Smooth muscle cell (in vitro differentiated cells): ENCODE data around the gene RABGAP1L. TPM values are rescaled to one million over a fixed set of nuclear protein-coding genes. Genes with fewer than 3 reads are reported as not detected.

ENCODE experiments used
- DNase-seq: peaks from one replicate; lab custom pipeline; 2025; ENCODE audit not compliant: unreplicated experiment; lab: John Stamatoyannopoulos, UW
- H2AFZ ChIP-seq: fragments of 200-600 bp; sonication (generic); 2 replicates; pipeline ENCODE4 v1.6.0; 2016; ENCODE audit warnings: antibody characterized with exemption, low read depth, mild to moderate bottlenecking
- H3F3A ChIP-seq: fragments of 200-600 bp; sonication (generic); 2 replicates; pipeline ENCODE4 v1.6.0; 2017; ENCODE audit warnings: antibody characterized with exemption, low read depth
- H3K27ac ChIP-seq: fragments of 200-600 bp; sonication (generic); 2 replicates; pipeline ENCODE4 v1.5.1; 2016; ENCODE audit warnings: low read depth, mild to moderate bottlenecking
- H3K27me3 ChIP-seq: fragments of 200-600 bp; sonication (generic); 2 replicates; pipeline ENCODE4 v1.6.1; 2016; ENCODE audit warnings: low read depth, mild to moderate bottlenecking
- H3K36me3 ChIP-seq: fragments of 200-600 bp; sonication (generic); 2 replicates; pipeline ENCODE4 v1.5.1; 2016; ENCODE audit warnings: low read depth
- H3K4me1 ChIP-seq: fragments of 200-600 bp; sonication (generic); 2 replicates; pipeline ENCODE4 v1.5.1; 2016; ENCODE audit warnings: low read depth
- H3K4me2 ChIP-seq: fragments of 200-600 bp; sonication (generic); 2 replicates; pipeline ENCODE4 v1.6.0; 2016; ENCODE audit warnings: mild to moderate bottlenecking
- H3K4me3 ChIP-seq: fragments of 200-600 bp; sonication (generic); 2 replicates; pipeline ENCODE4 v1.5.1; 2016; ENCODE audit warnings: mild to moderate bottlenecking
- H3K79me2 ChIP-seq: fragments of 200-600 bp; sonication (generic); 2 replicates; pipeline ENCODE4 v1.6.0; 2016; ENCODE audit warnings: low read depth, mild to moderate bottlenecking
- H3K9ac ChIP-seq: fragments of 200-600 bp; sonication (generic); 2 replicates; pipeline ENCODE4 v1.6.0; 2016; ENCODE audit warnings: low read depth
- H3K9me3 ChIP-seq: fragments of 200-600 bp; sonication (generic); replicated peaks from 2 replicates; pipeline ENCODE4 v1.5.1; 2016; ENCODE audit warnings: low read depth
- H4K20me1 ChIP-seq: fragments of 200-600 bp; sonication (generic); 2 replicates; pipeline ENCODE4 v1.6.0; 2016; ENCODE audit warnings: low read depth
- WGBS: methylation state at CpG from one replicate; pipeline ENCODE4 v1.1.7; 2016; ENCODE audit warnings: low lambda C conversion rate; 5-methylcytosine and 5-hydroxymethylcytosine counted together
- polyA plus RNA-seq: library from polyadenylated mRNA; unstranded; fragments of >200 nt; fragmentation: Nextera tagmentation; extraction: Ambion mirVana; gene quantifications from 2 replicates; pipeline ENCODE4 v1.2.1, GENCODE V29; 2016
- total RNA-seq: library from RNA; depleted of rRNA; stranded (reverse); fragments of >200 nt; gene quantifications from 2 replicates; pipeline ENCODE4 v1.2.3, GENCODE V29; 2014
- TF ChIP-seq, protein P1 (sequence below): fragments of 200-600 bp; sonication (generic); IDR thresholded peaks from 2 replicates; pipeline ENCODE4 v1.5.1; 2017; ENCODE audit warnings: borderline replicate concordance, mild to moderate bottlenecking, antibody characterized with exemption; ENCODE audit not compliant: insufficient read depth, poor library complexity, severe bottlenecking

The RABGAP1L gene
- total and polyA plus RNA-seq, 2 experiments from 2014 or later, result 4.8 to 24.7 TPM

DNA sequence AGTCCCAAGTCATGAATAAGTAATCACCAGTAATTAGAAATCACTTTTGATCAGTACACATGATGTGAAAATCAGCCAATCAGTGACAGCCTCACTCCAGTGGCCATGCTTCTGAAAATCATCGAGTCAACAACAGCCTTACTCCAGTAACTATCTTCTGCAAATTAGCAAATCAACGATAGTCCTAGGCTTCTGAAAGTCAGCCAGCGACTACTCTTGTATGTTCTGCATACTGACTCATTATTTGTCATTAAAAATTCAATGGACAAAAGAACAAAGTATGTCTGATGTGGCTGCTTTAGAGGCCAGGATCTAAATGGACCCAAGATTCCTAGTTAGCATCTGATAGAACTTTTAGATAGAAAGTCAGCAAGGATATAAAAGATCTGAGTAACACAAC lies 391.0 kb downstream of the RABGAP1L start:
- no peak overlapping the region for H2AFZ ChIP-seq
- no peak overlapping the region for H3K9ac ChIP-seq
- H3K36me3 ChIP-seq, result no peaks in the 10 kb centered on the region
- no peak overlapping the region for H3K27ac ChIP-seq
- H3K9me3 ChIP-seq, result no peaks in the 10 kb centered on the region
- TF ChIP-seq, protein P1, sequence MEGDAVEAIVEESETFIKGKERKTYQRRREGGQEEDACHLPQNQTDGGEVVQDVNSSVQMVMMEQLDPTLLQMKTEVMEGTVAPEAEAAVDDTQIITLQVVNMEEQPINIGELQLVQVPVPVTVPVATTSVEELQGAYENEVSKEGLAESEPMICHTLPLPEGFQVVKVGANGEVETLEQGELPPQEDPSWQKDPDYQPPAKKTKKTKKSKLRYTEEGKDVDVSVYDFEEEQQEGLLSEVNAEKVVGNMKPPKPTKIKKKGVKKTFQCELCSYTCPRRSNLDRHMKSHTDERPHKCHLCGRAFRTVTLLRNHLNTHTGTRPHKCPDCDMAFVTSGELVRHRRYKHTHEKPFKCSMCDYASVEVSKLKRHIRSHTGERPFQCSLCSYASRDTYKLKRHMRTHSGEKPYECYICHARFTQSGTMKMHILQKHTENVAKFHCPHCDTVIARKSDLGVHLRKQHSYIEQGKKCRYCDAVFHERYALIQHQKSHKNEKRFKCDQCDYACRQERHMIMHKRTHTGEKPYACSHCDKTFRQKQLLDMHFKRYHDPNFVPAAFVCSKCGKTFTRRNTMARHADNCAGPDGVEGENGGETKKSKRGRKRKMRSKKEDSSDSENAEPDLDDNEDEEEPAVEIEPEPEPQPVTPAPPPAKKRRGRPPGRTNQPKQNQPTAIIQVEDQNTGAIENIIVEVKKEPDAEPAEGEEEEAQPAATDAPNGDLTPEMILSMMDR, result no peak
- H3K4me1 ChIP-seq, result no peaks in the 10 kb centered on the region
- no peaks in the 10 kb centered on the region for H3F3A ChIP-seq
- no peak overlapping the region for H3K4me3 ChIP-seq
- no peaks in the 10 kb centered on the region for H3K79me2 ChIP-seq
- DNase-seq, result no peak
- no peak overlapping the region for H3K4me2 ChIP-seq
- WGBS, result 86% methylated on average over 3 of the region's 3 CpGs
- no peaks in the 10 kb centered on the region for H3K27me3 ChIP-seq
- H4K20me1 ChIP-seq, result no peaks in the 10 kb centered on the region

DNA sequence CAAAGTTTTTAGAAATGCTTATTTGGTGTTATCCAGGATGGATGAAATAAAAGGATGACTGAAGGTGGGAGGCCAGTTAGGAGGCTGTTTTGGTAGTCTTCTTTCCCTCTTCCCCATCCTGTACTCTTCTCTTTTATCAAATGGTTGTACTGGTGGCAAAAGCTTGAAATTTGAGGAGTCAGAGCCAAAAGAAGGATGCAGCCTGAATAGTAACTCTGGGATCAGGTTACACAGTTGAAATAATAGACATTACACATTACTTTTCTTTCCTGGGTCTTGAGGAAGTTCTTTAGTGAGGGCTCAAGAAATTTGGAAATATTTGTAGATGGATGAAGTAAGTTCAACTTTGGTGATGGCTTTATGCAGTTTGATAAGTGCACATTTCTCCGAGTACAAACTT lies 397.1 kb downstream of the RABGAP1L start:
- Histone ChIP-seq H3K36me3 (no peaks in the 10 kb centered on the region), H3K9me3 (no peaks in the 10 kb centered on the region), H3F3A (no peaks in the 10 kb centered on the region), H3K4me2 (no peak overlapping the region), H3K4me3 (no peak overlapping the region), H3K27me3 (no peaks in the 10 kb centered on the region), H3K9ac (no peak overlapping the region), H3K4me1 (no peaks in the 10 kb centered on the region), H4K20me1 (no peaks in the 10 kb centered on the region), H2AFZ (no peak overlapping the region), H3K27ac (no peak overlapping the region), H3K79me2 (no peaks in the 10 kb centered on the region)
- TF ChIP-seq, protein P1, result no peak
- DNase-seq, result no peak
- 57% methylated on average over 1 of the region's 1 CpG for WGBS

DNA sequence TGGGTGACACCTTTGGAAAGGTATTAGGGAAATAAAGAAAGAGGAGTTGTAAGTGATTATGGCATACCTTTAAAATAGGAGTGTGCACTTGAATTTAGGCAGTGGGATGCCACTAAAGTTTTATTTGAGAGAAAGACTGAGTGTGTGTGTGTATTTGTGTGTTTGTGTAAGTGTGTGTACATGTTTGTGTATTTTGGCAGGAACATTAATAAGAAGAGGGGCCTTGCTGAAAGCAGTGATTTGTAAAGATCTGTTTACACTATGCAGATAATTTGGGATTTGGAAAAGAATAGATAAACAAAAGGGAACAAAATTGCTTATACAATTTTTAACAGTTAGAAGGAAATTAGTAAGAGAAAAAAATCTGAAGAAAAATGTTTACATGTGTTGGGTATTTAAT lies 409.2 kb downstream of the RABGAP1L start:
- H4K20me1 ChIP-seq, result no peaks in the 10 kb centered on the region
- no peak overlapping the region for H3K9ac ChIP-seq
- H3K27ac ChIP-seq, result no peak overlapping the region
- DNase-seq, result no peak
- H3K9me3 ChIP-seq, result no peaks in the 10 kb centered on the region
- H3F3A ChIP-seq, result no peaks in the 10 kb centered on the region
- H3K79me2 ChIP-seq, result no peaks in the 10 kb centered on the region
- H3K36me3 ChIP-seq, result no peaks in the 10 kb centered on the region
- TF ChIP-seq, protein P1, result no peak
- H3K4me1 ChIP-seq, result no peaks in the 10 kb centered on the region
- H3K27me3 ChIP-seq, result no peaks in the 10 kb centered on the region
- no peak overlapping the region for H2AFZ ChIP-seq
- H3K4me3 ChIP-seq, result no peak overlapping the region
- H3K4me2 ChIP-seq, result no peak overlapping the region

DNA sequence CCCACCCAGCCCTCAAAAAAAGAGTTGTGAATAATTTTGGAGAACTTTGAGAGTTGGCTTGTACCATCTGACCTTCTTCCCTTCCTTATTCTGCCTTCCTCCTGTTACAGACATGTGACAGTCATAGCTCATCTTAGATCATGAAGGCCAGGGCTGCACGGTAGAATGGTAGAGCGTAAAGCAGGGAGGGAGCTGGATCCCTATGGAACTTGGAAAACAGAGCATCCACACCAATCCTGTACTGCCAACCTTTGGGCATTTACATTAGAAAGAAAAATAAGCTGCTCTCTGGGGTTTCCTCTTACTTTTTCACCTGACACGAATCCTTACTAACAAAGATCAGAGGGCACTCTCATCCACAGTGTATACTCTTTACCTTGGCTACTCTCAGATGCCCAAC lies 409.9 kb downstream of the RABGAP1L start:
- H3K9me3 ChIP-seq, result no peaks in the 10 kb centered on the region
- WGBS, result 77% methylated on average over 3 of the region's 3 CpGs
- H4K20me1 ChIP-seq, result no peaks in the 10 kb centered on the region
- no peaks in the 10 kb centered on the region for H3K4me1 ChIP-seq
- DNase-seq, result no peak
- no peak overlapping the region for H3K27ac ChIP-seq
- no peak overlapping the region for H3K9ac ChIP-seq
- H2AFZ ChIP-seq, result no peak overlapping the region
- no peaks in the 10 kb centered on the region for H3K27me3 ChIP-seq
- no peak overlapping the region for H3K4me2 ChIP-seq
- H3K36me3 ChIP-seq, result no peaks in the 10 kb centered on the region
- H3F3A ChIP-seq, result no peaks in the 10 kb centered on the region
- TF ChIP-seq, protein P1, result no peak
- no peaks in the 10 kb centered on the region for H3K79me2 ChIP-seq
- no peak overlapping the region for H3K4me3 ChIP-seq
